Lung (tissue), 12 donors: ENCODE data around the gene RNF224. TPM values are rescaled to one million over a fixed set of nuclear protein-coding genes. Genes with fewer than 3 reads are reported as not detected.
"Not testable (repeated sequence)": the region's sequence is repeated elsewhere in the genome, so short reads cannot be mapped to it uniquely, and the experiment has no call there.

Experiments
- ATAC-seq: fragments of 200-7000 bp; cut with Tn5 transposase; one replicate; pipeline ENCODE4 v1.9.1; 2020; ENCODE audit warnings: moderate number of reproducible peaks; ENCODE audit not compliant: insufficient read depth, low FRiP score
- DNase-seq, 3 donors: peaks; one replicate each; pipeline ENCODE4 v3.0.0-alpha.2; 2013 to 2017
- H3K27ac ChIP-seq, 2 donors: one replicate each; pipeline ENCODE4 v1.5.1; 2013; ENCODE audit warnings: mild to moderate bottlenecking in 2 of 2, moderate library complexity in 2 of 2, control low read depth in 1 of 2, inconsistent platforms in 1 of 2, low read depth in 1 of 2, low read length in 1 of 2
- H3K27me3 ChIP-seq, 3 donors: one replicate each; pipeline ENCODE4 v1.5.1; 2013; ENCODE audit warnings: low read length in 2 of 3; ENCODE audit not compliant: control insufficient read depth in 3 of 3, insufficient read depth in 3 of 3
- H3K36me3 ChIP-seq, 4 donors: one replicate each; pipeline ENCODE4 v1.5.1; 2013; ENCODE audit warnings: low read length in 4 of 4, mild to moderate bottlenecking in 1 of 4, moderate library complexity in 1 of 4; ENCODE audit not compliant: control insufficient read depth in 4 of 4, insufficient read depth in 4 of 4
- H3K4me1 ChIP-seq, 5 donors: one replicate each; pipeline ENCODE4 v1.5.1; 2013; ENCODE audit warnings: low read length in 5 of 5, mild to moderate bottlenecking in 2 of 5, moderate library complexity in 1 of 5; ENCODE audit not compliant: control insufficient read depth in 5 of 5, insufficient read depth in 5 of 5
- H3K4me3 ChIP-seq: one replicate; pipeline ENCODE4 v1.5.1; 2013; ENCODE audit warnings: mild to moderate bottlenecking, control low read depth, moderate library complexity
- H3K9ac ChIP-seq, 2 donors: one replicate each; pipeline ENCODE4 v1.5.1; 2013; ENCODE audit warnings: low read length in 2 of 2, control low read depth in 1 of 2; ENCODE audit not compliant: insufficient read depth in 1 of 2
- H3K9me3 ChIP-seq, 4 donors: one replicate each; pipeline ENCODE4 v1.5.1; 2013; ENCODE audit warnings: low read length in 3 of 4, mild to moderate bottlenecking in 1 of 4, moderate library complexity in 1 of 4; ENCODE audit not compliant: control insufficient read depth in 4 of 4, insufficient read depth in 3 of 4
- CTCF ChIP-seq: IDR thresholded peaks from 2 replicates; pipeline ENCODE4 v1.5.1; 2012; ENCODE audit warnings: mild to moderate bottlenecking; ENCODE audit errors: control extremely low read depth, extremely low read depth
- WGBS, 2 donors: extraction: QIAGEN DNeasy Blood & Tissue Kit; methylation state at CpG; one replicate each; pipeline ENCODE4 v1.1.7; 2013; 5-methylcytosine and 5-hydroxymethylcytosine counted together
- polyA plus RNA-seq, 2 donors: library from polyadenylated mRNA; stranded (reverse); fragments of 200-250 nt; gene quantifications; one replicate each; pipeline ENCODE4 v1.2.1, GENCODE V29; 2013
- total RNA-seq, 2 donors: library from RNA; depleted of rRNA in 1 of 2; stranded (reverse); fragments of >200 nt in 1 of 2; gene quantifications; one replicate each; pipeline ENCODE4 v1.2.1, GENCODE V29; 2014 to 2021
- donor health status: control.
- donor health status: control.
- donor health status: Bipolar disorder and iron deficiency.
- donor health status: healthy.
- donor health status: DM: yes; HTN: yes; CAD: no.

The RNF224 gene
- total and polyA plus RNA-seq, 4 donors = 0.24 to 1.1 (median 0.80) TPM

GRCh38 chr9:137240841-137241489, 13.7 kb downstream of the RNF224 start, which contains the start of gene TUBB4B:
Gene TUBB4B (plus strand): TSS chr9:137241287. CDS start chr9:137241361, 74 bp downstream.
- peak within 1 kb of the TSS; percentile 84 for H3K4me3 ChIP-seq
- peaks cover 0 to 26% (median 9%) of the 10 kb centered on the region in 5 donors for H3K4me1 ChIP-seq
- ATAC-seq = peak; percentile 87
- TF ChIP-seq CTCF = no peak
- peak within 1 kb of the TSS in 1 of 2 donors; percentile 53 for H3K9ac ChIP-seq
- no peaks in the 10 kb centered on the region for H3K9me3 ChIP-seq
- peaks cover 0 to 20% (median 12%) of the 10 kb centered on the region in 4 donors for H3K36me3 ChIP-seq
- no peaks in the 10 kb centered on the region for H3K27me3 ChIP-seq
- peak; percentile 100 for DNase-seq
- H3K27ac ChIP-seq = peak within 1 kb of the TSS; percentile 97
- 1% methylated on average over 52 to 67 of the region's 67 CpGs for WGBS, 2 donors

DNA sequence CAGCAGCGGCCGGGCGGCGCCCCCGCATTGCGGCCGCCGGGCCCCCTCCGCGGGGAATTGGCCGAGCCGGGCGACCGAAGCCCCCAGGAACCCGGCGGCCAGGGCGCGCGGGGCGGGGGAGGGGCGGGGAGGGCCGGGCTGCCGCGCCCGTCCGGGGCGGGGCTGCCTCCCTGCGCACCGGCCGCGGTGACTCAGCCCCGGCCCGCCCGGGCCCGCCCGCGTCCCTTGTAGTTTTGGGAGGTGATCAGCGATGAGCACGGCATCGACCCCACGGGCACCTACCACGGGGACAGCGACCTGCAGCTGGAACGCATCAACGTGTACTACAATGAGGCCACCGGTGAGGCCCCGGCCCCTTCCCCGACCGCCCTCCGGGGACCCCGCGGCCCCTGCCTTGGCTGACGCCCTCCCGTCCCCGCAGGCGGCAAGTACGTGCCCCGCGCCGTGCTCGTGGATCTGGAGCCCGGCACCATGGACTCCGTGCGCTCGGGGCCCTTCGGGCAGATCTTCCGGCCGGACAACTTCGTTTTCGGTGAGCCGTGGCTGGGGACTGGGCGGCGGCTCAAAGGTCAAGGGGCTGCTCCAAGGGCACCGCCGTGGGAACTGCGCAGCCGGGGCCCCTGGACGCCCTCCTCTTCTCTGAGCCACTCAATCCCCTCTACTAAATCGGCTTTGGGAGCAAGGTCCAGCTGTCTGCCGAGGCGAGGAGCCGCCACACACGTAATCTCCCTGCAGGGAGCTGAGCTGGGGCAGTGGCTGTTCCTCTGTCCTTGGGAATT, 14.4 kb downstream of the RNF224 start:
- Histone ChIP-seq H3K27me3 (no peaks in the 10 kb centered on the region), H3K36me3 (peaks cover 0 to 20% (median 12%) of the 10 kb centered on the region in 4 donors), H3K9ac (peak overlapping the region in 1 of 2 donors; percentile 49), H3K4me3 (peak overlapping the region; percentile 84), H3K27ac (peak overlapping the region; percentile 93 to 94), H3K9me3 (no peaks in the 10 kb centered on the region), H3K4me1 (peaks cover 0 to 18% (median 6%) of the 10 kb centered on the region in 5 donors)
- 2 to 5% methylated on average over 50 to 83 of the region's 83 CpGs for WGBS, 2 donors
- ATAC-seq (no peak), DNase-seq (no peak)
- no peak for TF ChIP-seq CTCF

GRCh38 chr9:137242269-137243203, 15.2 kb downstream of the RNF224 start:
- H3K27ac ChIP-seq = peak overlapping the region; percentile 78 to 90
- ATAC-seq (no peak), DNase-seq (no peak)
- H3K9ac ChIP-seq = peak overlapping the region in 1 of 2 donors; percentile 49
- no peaks in the 10 kb centered on the region for H3K27me3 ChIP-seq
- H3K36me3 ChIP-seq = peaks cover 0 to 20% (median 12%) of the 10 kb centered on the region in 4 donors
- no peaks in the 10 kb centered on the region for H3K9me3 ChIP-seq
- no peak for TF ChIP-seq CTCF
- peaks cover 0 to 18% (median 5%) of the 10 kb centered on the region in 5 donors for H3K4me1 ChIP-seq
- WGBS, 2 donors = 79 to 86% methylated on average over 36 of the region's 36 CpGs
- H3K4me3 ChIP-seq = peak overlapping the region; percentile 84

- peaks cover 0 to 20% (median 12%) of the 10 kb centered on the region in 4 donors for H3K36me3 ChIP-seq
- not testable (repeated sequence) for ATAC-seq, H3K4me3 ChIP-seq, H3K9ac ChIP-seq, H3K27me3 ChIP-seq, DNase-seq, H3K27ac ChIP-seq, H3K9me3 ChIP-seq
- peaks cover 0 to 23% (median 8%) of the 10 kb centered on the region in 5 donors for H3K4me1 ChIP-seq
- WGBS, 2 donors = 90 to 97% methylated on average over 18 of the region's 18 CpGs
Observed at GRCh38 chr9:137243266-137243625, 15.9 kb downstream of the RNF224 start.
